RWPE1 (cell line): Measurements from ENCODE around the gene GPC3.
"Not testable (repeated sequence)": the region's sequence is repeated elsewhere in the genome, so short reads cannot be mapped to it uniquely, and the experiment has no call there.

ENCODE experiments used
- CTCF ChIA-PET: fragments of 350-600 bp; sonication (Branson Sonifier 250); formaldehyde crosslinking; extraction: SDS; loops from one replicate; lab custom pipeline; 2021; lab: Yijun Ruan, JAX
- POLR2A ChIA-PET: fragments of 400-600 bp; formaldehyde crosslinking; extraction: SDS; loops from one replicate; lab custom pipeline; 2020; ENCODE audit warnings: antibody characterized with exemption; ENCODE audit not compliant: low non-redundant PET; lab: Yijun Ruan, JAX
- DNase-seq: peaks from one replicate; pipeline ENCODE4 v3.0.0; 2012; ENCODE audit warnings: low spot score
- H3K27ac ChIP-seq: fragments of 450-650 bp; 2 replicates; pipeline ENCODE4 v1.5.1; 2017
- CTCF ChIP-seq: fragments of 450-650 bp; conservative IDR thresholded peaks from 2 replicates; pipeline ENCODE4 v1.5.1; 2017; ENCODE audit warnings: low read depth, mild to moderate bottlenecking

GPC3 gene

DNA sequence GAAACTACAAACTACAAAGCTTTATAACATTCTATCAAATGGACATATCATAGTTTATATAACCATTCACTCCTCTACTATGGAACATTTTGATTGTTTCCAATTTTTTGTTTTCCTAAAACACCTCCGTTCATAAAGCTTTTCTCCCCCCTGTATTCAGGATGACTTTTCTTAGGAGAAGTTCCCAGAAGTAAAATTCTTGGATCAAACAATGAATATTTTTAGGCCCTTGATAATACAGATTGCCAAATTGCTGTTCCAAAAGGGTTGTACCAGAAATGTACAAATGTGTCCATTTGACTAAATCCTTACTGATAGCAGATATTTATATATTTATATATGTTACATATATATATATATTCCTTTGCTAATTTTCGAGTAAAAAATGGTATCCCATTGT lies 77.8 kb downstream of the GPC3 start:
- no peak for DNase-seq
- CTCF ChIA-PET, result interaction anchor here (0.7 kb wide), 1 partner anchor 65 kb away, joined by 4 read pairs; no protein-coding TSS in a partner anchor
- POLR2A ChIA-PET, result no interaction called here

DNA sequence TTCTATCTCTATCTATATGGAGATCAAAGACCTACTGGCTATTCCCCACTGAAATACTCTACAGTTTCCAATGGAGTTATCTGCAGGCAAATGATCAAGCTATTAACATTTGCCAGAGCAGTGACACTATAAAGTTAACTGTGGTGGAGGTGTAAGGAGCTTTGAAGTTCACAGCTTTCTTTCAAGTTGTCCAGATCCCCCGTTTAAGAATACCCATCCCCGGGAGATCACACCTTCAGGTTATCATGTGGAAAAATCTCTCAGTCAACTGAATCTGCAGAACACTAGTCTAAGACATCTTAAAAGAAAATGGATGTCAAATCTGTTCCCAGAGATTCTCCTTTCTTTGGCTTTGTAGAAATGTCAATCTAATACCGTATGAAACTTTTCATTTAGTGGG lies 80.1 kb downstream of the GPC3 start:
- ChIA-PET CTCF (no interaction called here), POLR2A (no interaction called here)
- H3K27ac ChIP-seq, result no peak overlapping the region
- TF ChIP-seq CTCF, result no peak
- no peak for DNase-seq

More for the DNA sequence above, 77.8 kb downstream of the GPC3 start:
- TF ChIP-seq CTCF, result no peak
- no peak overlapping the region for H3K27ac ChIP-seq

DNA sequence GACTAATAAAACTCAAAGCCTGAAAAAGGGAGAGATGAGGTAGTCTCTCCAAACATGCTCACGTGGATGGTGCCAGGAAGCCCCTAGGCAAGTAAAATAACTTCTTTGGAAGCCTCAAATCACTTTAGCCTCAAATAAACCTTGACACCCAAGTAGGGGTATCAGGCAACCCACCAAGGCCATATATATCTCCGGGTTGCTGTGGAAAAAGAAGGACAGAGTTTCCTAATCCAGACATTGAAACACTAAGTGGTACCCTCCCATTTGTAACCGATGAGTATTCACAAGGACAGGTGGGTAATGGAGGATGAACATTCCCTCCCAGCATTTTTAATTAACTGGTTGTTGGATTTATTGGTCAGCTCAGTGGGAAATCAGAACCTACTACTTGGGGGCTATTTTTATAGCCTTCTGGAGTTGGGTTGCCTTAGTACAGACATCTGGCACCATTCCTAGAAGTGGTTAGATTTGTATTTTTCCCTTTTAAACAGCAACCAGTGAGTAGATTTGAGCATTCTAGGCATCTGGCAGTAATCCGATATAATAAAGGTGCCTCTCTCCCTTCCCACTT lies 87.7 kb downstream of the GPC3 start:
- CTCF ChIA-PET, result no interaction called here
- no peak for DNase-seq
- POLR2A ChIA-PET, result no interaction called here
- H3K27ac ChIP-seq, result no peak overlapping the region
- no peak for TF ChIP-seq CTCF

- ChIA-PET CTCF (no interaction called here), POLR2A (no interaction called here)
- no peak overlapping the region for H3K27ac ChIP-seq
- no peak for TF ChIP-seq CTCF
- DNase-seq, result no peak
These were observed 93.1 kb downstream of the GPC3 start for GRCh38 chrX:133892337-133892736.

DNA sequence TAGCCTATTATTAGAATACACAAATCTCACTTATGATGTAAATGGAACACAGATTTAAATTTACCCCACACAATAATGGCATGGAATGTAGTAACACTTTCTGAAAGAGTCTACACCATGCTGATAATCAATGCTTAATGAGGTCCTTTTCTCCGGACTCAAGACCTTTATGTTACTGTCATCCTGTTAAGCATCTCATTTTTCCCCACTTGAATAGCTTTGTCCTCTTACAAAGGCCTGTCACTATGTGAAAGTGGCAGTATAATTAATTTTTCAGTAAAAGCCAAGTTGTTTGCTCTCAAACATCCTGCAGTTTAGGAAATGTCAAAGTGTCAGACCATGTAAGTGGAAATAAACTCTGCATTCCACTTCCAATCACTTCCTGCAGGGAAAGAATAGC lies 96.4 kb downstream of the GPC3 start:
- no peak for DNase-seq
- no peak for TF ChIP-seq CTCF
- ChIA-PET POLR2A (no interaction called here), CTCF (no interaction called here)
- no peak overlapping the region for H3K27ac ChIP-seq

GRCh38 chrX:133888084-133888483 lies 97.3 kb downstream of the GPC3 start:
- DNase-seq, H3K27ac ChIP-seq, CTCF ChIA-PET, POLR2A ChIA-PET: not testable (repeated sequence)

- TF ChIP-seq CTCF, result no peak
- no peak for DNase-seq
- H3K27ac ChIP-seq, result no peak overlapping the region
- CTCF ChIA-PET, result no interaction called here
- POLR2A ChIA-PET, result no interaction called here
These were observed 100.7 kb downstream of the GPC3 start for GRCh38 chrX:133884430-133885394.
